DND-41 (cell line): ENCODE results near the gene CA5B.

Experiments
- EZH2 ChIP-seq: IDR thresholded peaks from 3 replicates; pipeline ENCODE4 v1.6.1; 2012; ENCODE audit warnings: borderline replicate concordance, low read depth, mild to moderate bottlenecking, moderate library complexity, low read length, inconsistent platforms; ENCODE audit not compliant: severe bottlenecking
- TF ChIP-seq, protein P1 (sequence below): IDR thresholded peaks from 2 replicates; pipeline ENCODE4 v1.5.1; 2012; ENCODE audit warnings: borderline replicate concordance, low read length, moderate library complexity, mild to moderate bottlenecking; ENCODE audit not compliant: poor library complexity, severe bottlenecking; ENCODE audit errors: extremely low read depth

DNA sequence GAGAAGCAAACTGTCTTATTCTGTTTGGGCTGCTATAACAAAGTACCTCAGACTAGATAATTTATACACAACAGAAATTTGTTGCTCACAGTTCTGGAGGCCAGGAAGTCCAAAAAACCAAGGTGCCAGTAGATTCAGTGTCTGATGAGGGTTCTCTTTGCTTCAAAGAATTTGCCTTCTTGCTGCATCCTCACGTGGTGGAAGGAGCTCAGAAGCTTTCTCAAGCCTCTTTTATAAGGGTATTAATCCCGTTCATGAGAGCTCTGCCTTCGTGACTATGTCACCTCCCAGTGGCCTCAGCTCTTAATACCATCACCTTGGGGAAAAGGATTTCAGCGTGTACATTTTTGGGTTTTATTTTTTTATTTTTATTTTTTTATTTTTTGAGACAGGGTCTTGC is 20.1 kb downstream of the CA5B start:
- TF ChIP-seq, protein P1, sequence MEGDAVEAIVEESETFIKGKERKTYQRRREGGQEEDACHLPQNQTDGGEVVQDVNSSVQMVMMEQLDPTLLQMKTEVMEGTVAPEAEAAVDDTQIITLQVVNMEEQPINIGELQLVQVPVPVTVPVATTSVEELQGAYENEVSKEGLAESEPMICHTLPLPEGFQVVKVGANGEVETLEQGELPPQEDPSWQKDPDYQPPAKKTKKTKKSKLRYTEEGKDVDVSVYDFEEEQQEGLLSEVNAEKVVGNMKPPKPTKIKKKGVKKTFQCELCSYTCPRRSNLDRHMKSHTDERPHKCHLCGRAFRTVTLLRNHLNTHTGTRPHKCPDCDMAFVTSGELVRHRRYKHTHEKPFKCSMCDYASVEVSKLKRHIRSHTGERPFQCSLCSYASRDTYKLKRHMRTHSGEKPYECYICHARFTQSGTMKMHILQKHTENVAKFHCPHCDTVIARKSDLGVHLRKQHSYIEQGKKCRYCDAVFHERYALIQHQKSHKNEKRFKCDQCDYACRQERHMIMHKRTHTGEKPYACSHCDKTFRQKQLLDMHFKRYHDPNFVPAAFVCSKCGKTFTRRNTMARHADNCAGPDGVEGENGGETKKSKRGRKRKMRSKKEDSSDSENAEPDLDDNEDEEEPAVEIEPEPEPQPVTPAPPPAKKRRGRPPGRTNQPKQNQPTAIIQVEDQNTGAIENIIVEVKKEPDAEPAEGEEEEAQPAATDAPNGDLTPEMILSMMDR: no peak
- TF ChIP-seq EZH2: no peak
